GM23338 (cell line): Measurements from ENCODE around the gene ARHGEF2.

Source experiments
- CTCF ChIP-seq, 2 experiments: fragments of 200-600 bp in 1 of 2; sonication (generic) in 1 of 2; conservative IDR thresholded peaks; 2 replicates each; pipeline versions ENCODE4 v1.5.1 to v1.6.1; 2016 to 2017; ENCODE audit warnings: antibody characterized with exemption in 2 of 2, low read depth in 2 of 2, mild to moderate bottlenecking in 2 of 2, moderate library complexity in 1 of 2
- EZH2 ChIP-seq: fragments of 200-600 bp; sonication (generic); IDR thresholded peaks from one replicate; pipeline ENCODE4 v1.8.0; 2017; ENCODE audit warnings: antibody characterized with exemption, mild to moderate bottlenecking, low read depth; ENCODE audit not compliant: unreplicated experiment
- JUNB ChIP-seq: IDR thresholded peaks from one replicate; pipeline ENCODE4 v1.6.1; 2016; ENCODE audit warnings: antibody characterized with exemption; ENCODE audit not compliant: unreplicated experiment
- POLR2AphosphoS5 ChIP-seq: IDR thresholded peaks from 2 replicates; pipeline ENCODE4 v1.6.1; 2016; ENCODE audit warnings: antibody characterized with exemption, low read depth
- REST ChIP-seq: IDR thresholded peaks from one replicate; pipeline ENCODE4 v1.6.1; 2018; ENCODE audit warnings: antibody characterized with exemption; ENCODE audit not compliant: unreplicated experiment
- STAT1 ChIP-seq: IDR thresholded peaks from one replicate; pipeline ENCODE4 v1.6.1; 2016; ENCODE audit warnings: antibody characterized with exemption; ENCODE audit not compliant: unreplicated experiment

- TF ChIP-seq STAT1 (no peak), CTCF (conservative IDR thresholded peaks at IDR 0.05; ENCODE audit: low read depth in 2 of 2) (no peak), EZH2 (no peak), POLR2AphosphoS5 (no peak), REST (no peak), JUNB (no peak)
Measured at GRCh38 chr1:155913969-155914757, 64.2 kb downstream of the ARHGEF2 start.
